ENCODE measurements around the gene CITED1. TPM values are rescaled to one million over a fixed set of nuclear protein-coding genes. Genes with fewer than 3 reads are reported as not detected.
A peak's percentile ranks its signal among the peaks of the same experiment; 100 is the strongest.

The CITED1 gene
- polyA plus RNA-seq, 1 donor = 0.94 TPM

GRCh38 chrX:72270316-72270866, 35.3 kb downstream of the CITED1 start:
- no peak for DNase-seq
- Histone ChIP-seq H3K27ac (ENCODE audit: low read length) (no peak overlapping the region), H3K27me3 (ENCODE audit: control insufficient read depth, insufficient read depth, low read length) (no peaks in the 10 kb centered on the region), H3K4me3 (ENCODE audit: low read length) (no peak overlapping the region), H3K4me1 (ENCODE audit: control insufficient read depth, insufficient read depth, low read length) (no peaks in the 10 kb centered on the region), H3K36me3 (ENCODE audit: control insufficient read depth, insufficient read depth, low read length) (peaks cover 49% of the 10 kb centered on the region), H3K9me3 (ENCODE audit: control insufficient read depth, low read depth, low read length) (no peaks in the 10 kb centered on the region)
- WGBS (ENCODE audit: insufficient coverage, low lambda C conversion rate) = no CpG with 5 or more reads among the region's 5 CpGs

GRCh38 chrX:72269671-72270251, 36.0 kb downstream of the CITED1 start:
- no peak overlapping the region for H3K4me3 ChIP-seq (ENCODE audit: low read length)
- no peak overlapping the region for H3K27ac ChIP-seq (ENCODE audit: low read length)
- DNase-seq = no peak
- no peaks in the 10 kb centered on the region for H3K4me1 ChIP-seq (ENCODE audit: control insufficient read depth, insufficient read depth, low read length)
- no peaks in the 10 kb centered on the region for H3K27me3 ChIP-seq (ENCODE audit: control insufficient read depth, insufficient read depth, low read length)
- WGBS (ENCODE audit: insufficient coverage, low lambda C conversion rate) = no CpG with 5 or more reads among the region's 3 CpGs
- no peaks in the 10 kb centered on the region for H3K9me3 ChIP-seq (ENCODE audit: control insufficient read depth, low read depth, low read length)
- peaks cover 45% of the 10 kb centered on the region for H3K36me3 ChIP-seq (ENCODE audit: control insufficient read depth, insufficient read depth, low read length)

GRCh38 chrX:72268597-72269365, 36.9 kb downstream of the CITED1 start:
- DNase-seq = no peak
- no peak overlapping the region for H3K27ac ChIP-seq (ENCODE audit: low read length)
- no peaks in the 10 kb centered on the region for H3K4me1 ChIP-seq (ENCODE audit: control insufficient read depth, insufficient read depth, low read length)
- no peak overlapping the region for H3K4me3 ChIP-seq (ENCODE audit: low read length)
- no CpG with 5 or more reads among the region's 2 CpGs for WGBS (ENCODE audit: insufficient coverage, low lambda C conversion rate)
- no peaks in the 10 kb centered on the region for H3K27me3 ChIP-seq (ENCODE audit: control insufficient read depth, insufficient read depth, low read length)
- H3K36me3 ChIP-seq (ENCODE audit: control insufficient read depth, insufficient read depth, low read length) = peaks cover 36% of the 10 kb centered on the region
- no peaks in the 10 kb centered on the region for H3K9me3 ChIP-seq (ENCODE audit: control insufficient read depth, low read depth, low read length)

- WGBS (ENCODE audit: insufficient coverage, low lambda C conversion rate) = 100% methylated on average over 1 of the region's 3 CpGs
- H3K27me3 ChIP-seq (ENCODE audit: control insufficient read depth, insufficient read depth, low read length) = no peaks in the 10 kb centered on the region
- H3K9me3 ChIP-seq (ENCODE audit: control insufficient read depth, low read depth, low read length) = no peaks in the 10 kb centered on the region
- no peak overlapping the region for H3K27ac ChIP-seq (ENCODE audit: low read length)
- no peak for DNase-seq
- peaks cover 8% of the 10 kb centered on the region for H3K36me3 ChIP-seq (ENCODE audit: control insufficient read depth, insufficient read depth, low read length)
- H3K4me3 ChIP-seq (ENCODE audit: low read length) = no peak overlapping the region
- H3K4me1 ChIP-seq (ENCODE audit: control insufficient read depth, insufficient read depth, low read length) = no peaks in the 10 kb centered on the region
Measured at GRCh38 chrX:72265263-72265662, 40.5 kb downstream of the CITED1 start.

- Histone ChIP-seq H3K4me1 (ENCODE audit: control insufficient read depth, insufficient read depth, low read length) (no peaks in the 10 kb centered on the region), H3K27me3 (ENCODE audit: control insufficient read depth, insufficient read depth, low read length) (no peaks in the 10 kb centered on the region), H3K4me3 (ENCODE audit: low read length) (no peak overlapping the region), H3K36me3 (ENCODE audit: control insufficient read depth, insufficient read depth, low read length) (no peaks in the 10 kb centered on the region), H3K27ac (ENCODE audit: low read length) (no peak overlapping the region), H3K9me3 (ENCODE audit: control insufficient read depth, low read depth, low read length) (no peaks in the 10 kb centered on the region)
- WGBS (ENCODE audit: insufficient coverage, low lambda C conversion rate) = no CpG with 5 or more reads among the region's 7 CpGs
- DNase-seq = no peak
Measured at GRCh38 chrX:72262077-72262476, 43.6 kb downstream of the CITED1 start.

- H3K27ac ChIP-seq (ENCODE audit: low read length) = no peak overlapping the region
- no CpG with 5 or more reads among the region's 4 CpGs for whole genome bisulfite sequencing (ENCODE audit: insufficient coverage, low lambda C conversion rate)
- no peaks in the 10 kb centered on the region for H3K9me3 ChIP-seq (ENCODE audit: control insufficient read depth, low read depth, low read length)
- no peaks in the 10 kb centered on the region for H3K27me3 ChIP-seq (ENCODE audit: control insufficient read depth, insufficient read depth, low read length)
- no peak for DNase-seq
- H3K4me3 ChIP-seq (ENCODE audit: low read length) = no peak overlapping the region
- H3K4me1 ChIP-seq (ENCODE audit: control insufficient read depth, insufficient read depth, low read length) = no peaks in the 10 kb centered on the region
- H3K36me3 ChIP-seq (ENCODE audit: control insufficient read depth, insufficient read depth, low read length) = no peaks in the 10 kb centered on the region
Measured at GRCh38 chrX:72260448-72260847, 45.3 kb downstream of the CITED1 start.

GRCh38 chrX:72258174-72258573, 47.5 kb downstream of the CITED1 start:
- no peaks in the 10 kb centered on the region for H3K36me3 ChIP-seq (ENCODE audit: control insufficient read depth, insufficient read depth, low read length)
- no peaks in the 10 kb centered on the region for H3K4me1 ChIP-seq (ENCODE audit: control insufficient read depth, insufficient read depth, low read length)
- H3K27me3 ChIP-seq (ENCODE audit: control insufficient read depth, insufficient read depth, low read length) = no peaks in the 10 kb centered on the region
- H3K27ac ChIP-seq (ENCODE audit: low read length) = no peak overlapping the region
- H3K4me3 ChIP-seq (ENCODE audit: low read length) = no peak overlapping the region
- no peak for DNase-seq
- H3K9me3 ChIP-seq (ENCODE audit: control insufficient read depth, low read depth, low read length) = no peaks in the 10 kb centered on the region
- no CpG with 5 or more reads among the region's 7 CpGs for WGBS (ENCODE audit: insufficient coverage, low lambda C conversion rate)

- H3K27ac ChIP-seq (ENCODE audit: low read length) = no peak overlapping the region
- no peaks in the 10 kb centered on the region for H3K27me3 ChIP-seq (ENCODE audit: control insufficient read depth, insufficient read depth, low read length)
- H3K4me1 ChIP-seq (ENCODE audit: control insufficient read depth, insufficient read depth, low read length) = no peaks in the 10 kb centered on the region
- DNase-seq = no peak
- no peaks in the 10 kb centered on the region for H3K9me3 ChIP-seq (ENCODE audit: control insufficient read depth, low read depth, low read length)
- 100% methylated on average over 1 of the region's 7 CpGs for WGBS (ENCODE audit: insufficient coverage, low lambda C conversion rate)
- no peaks in the 10 kb centered on the region for H3K36me3 ChIP-seq (ENCODE audit: control insufficient read depth, insufficient read depth, low read length)
- H3K4me3 ChIP-seq (ENCODE audit: low read length) = no peak overlapping the region
Measured at GRCh38 chrX:72255864-72256263, 49.9 kb downstream of the CITED1 start.

GRCh38 chrX:72255445-72255844, 50.3 kb downstream of the CITED1 start:
- Histone ChIP-seq H3K27me3 (ENCODE audit: control insufficient read depth, insufficient read depth, low read length) (no peaks in the 10 kb centered on the region), H3K36me3 (ENCODE audit: control insufficient read depth, insufficient read depth, low read length) (no peaks in the 10 kb centered on the region), H3K27ac (ENCODE audit: low read length) (no peak overlapping the region), H3K4me3 (ENCODE audit: low read length) (no peak overlapping the region), H3K4me1 (ENCODE audit: control insufficient read depth, insufficient read depth, low read length) (no peaks in the 10 kb centered on the region), H3K9me3 (ENCODE audit: control insufficient read depth, low read depth, low read length) (no peaks in the 10 kb centered on the region)
- WGBS (ENCODE audit: insufficient coverage, low lambda C conversion rate) = no CpG with 5 or more reads among the region's 24 CpGs
- peak; percentile 24 to 29 for DNase-seq

GRCh38 chrX:72254816-72255215, 50.9 kb downstream of the CITED1 start:
- WGBS (ENCODE audit: insufficient coverage, low lambda C conversion rate) = no CpG with 5 or more reads among the region's 17 CpGs
- H3K4me1 ChIP-seq (ENCODE audit: control insufficient read depth, insufficient read depth, low read length) = no peaks in the 10 kb centered on the region

More at GRCh38 chrX:72254816-72255215, 50.9 kb downstream of the CITED1 start:
- H3K27ac ChIP-seq (ENCODE audit: low read length) = no peak overlapping the region
- no peak for DNase-seq
- H3K9me3 ChIP-seq (ENCODE audit: control insufficient read depth, low read depth, low read length) = no peaks in the 10 kb centered on the region
- no peaks in the 10 kb centered on the region for H3K36me3 ChIP-seq (ENCODE audit: control insufficient read depth, insufficient read depth, low read length)
- H3K27me3 ChIP-seq (ENCODE audit: control insufficient read depth, insufficient read depth, low read length) = no peaks in the 10 kb centered on the region
- H3K4me3 ChIP-seq (ENCODE audit: low read length) = no peak overlapping the region
